Fibroblast of villous mesenchyme (primary cell): ENCODE measurements around the gene KATNB1. TPM values are rescaled to one million over a fixed set of nuclear protein-coding genes. Genes with fewer than 3 reads are reported as not detected.

Source experiments
- DNase-seq: peaks from one replicate; pipeline ENCODE4 v3.0.0-alpha.2; 2010; ENCODE audit warnings: low read depth
- H3K4me3 ChIP-seq: 2 replicates; pipeline ENCODE4 v1.5.1; 2011; ENCODE audit warnings: low read depth, mild to moderate bottlenecking, low read length
- total RNA-seq: library from RNA; depleted of rRNA; stranded (reverse); fragments of >200 nt; gene quantifications from 2 replicates; pipeline ENCODE4 v1.2.3, GENCODE V29; 2012
- TF ChIP-seq, protein P1 (sequence below): IDR thresholded peaks from 2 replicates; pipeline ENCODE4 v1.5.1; 2012; ENCODE audit warnings: low read depth, mild to moderate bottlenecking, low read length; ENCODE audit not compliant: insufficient read depth

KATNB1 gene
- total RNA-seq, 1 donor, result 23.3 TPM

DNA sequence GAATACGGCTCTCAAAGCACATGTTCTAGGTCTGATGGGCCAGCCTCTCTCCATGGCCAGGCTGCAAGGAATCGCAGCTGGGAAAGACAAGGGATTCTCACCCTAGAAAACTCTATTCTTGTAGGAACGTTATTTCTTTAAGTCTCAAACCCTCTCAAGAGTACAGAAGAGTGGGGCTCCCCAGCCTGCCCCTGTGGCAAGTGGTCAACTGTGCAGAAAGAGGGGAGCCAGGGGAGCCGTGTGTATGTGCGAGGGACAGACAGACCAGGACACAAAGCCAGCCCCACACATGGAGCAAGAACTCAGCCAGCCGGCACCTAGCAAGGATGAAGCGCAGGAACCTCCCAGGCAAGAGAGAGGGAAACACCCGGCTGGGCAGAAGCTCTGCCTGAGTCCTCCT lies 50.4 kb downstream of the KATNB1 start:
- DNase-seq, result no peak
- TF ChIP-seq, protein P1, sequence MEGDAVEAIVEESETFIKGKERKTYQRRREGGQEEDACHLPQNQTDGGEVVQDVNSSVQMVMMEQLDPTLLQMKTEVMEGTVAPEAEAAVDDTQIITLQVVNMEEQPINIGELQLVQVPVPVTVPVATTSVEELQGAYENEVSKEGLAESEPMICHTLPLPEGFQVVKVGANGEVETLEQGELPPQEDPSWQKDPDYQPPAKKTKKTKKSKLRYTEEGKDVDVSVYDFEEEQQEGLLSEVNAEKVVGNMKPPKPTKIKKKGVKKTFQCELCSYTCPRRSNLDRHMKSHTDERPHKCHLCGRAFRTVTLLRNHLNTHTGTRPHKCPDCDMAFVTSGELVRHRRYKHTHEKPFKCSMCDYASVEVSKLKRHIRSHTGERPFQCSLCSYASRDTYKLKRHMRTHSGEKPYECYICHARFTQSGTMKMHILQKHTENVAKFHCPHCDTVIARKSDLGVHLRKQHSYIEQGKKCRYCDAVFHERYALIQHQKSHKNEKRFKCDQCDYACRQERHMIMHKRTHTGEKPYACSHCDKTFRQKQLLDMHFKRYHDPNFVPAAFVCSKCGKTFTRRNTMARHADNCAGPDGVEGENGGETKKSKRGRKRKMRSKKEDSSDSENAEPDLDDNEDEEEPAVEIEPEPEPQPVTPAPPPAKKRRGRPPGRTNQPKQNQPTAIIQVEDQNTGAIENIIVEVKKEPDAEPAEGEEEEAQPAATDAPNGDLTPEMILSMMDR, result no peak
- no peak overlapping the region for H3K4me3 ChIP-seq

DNA sequence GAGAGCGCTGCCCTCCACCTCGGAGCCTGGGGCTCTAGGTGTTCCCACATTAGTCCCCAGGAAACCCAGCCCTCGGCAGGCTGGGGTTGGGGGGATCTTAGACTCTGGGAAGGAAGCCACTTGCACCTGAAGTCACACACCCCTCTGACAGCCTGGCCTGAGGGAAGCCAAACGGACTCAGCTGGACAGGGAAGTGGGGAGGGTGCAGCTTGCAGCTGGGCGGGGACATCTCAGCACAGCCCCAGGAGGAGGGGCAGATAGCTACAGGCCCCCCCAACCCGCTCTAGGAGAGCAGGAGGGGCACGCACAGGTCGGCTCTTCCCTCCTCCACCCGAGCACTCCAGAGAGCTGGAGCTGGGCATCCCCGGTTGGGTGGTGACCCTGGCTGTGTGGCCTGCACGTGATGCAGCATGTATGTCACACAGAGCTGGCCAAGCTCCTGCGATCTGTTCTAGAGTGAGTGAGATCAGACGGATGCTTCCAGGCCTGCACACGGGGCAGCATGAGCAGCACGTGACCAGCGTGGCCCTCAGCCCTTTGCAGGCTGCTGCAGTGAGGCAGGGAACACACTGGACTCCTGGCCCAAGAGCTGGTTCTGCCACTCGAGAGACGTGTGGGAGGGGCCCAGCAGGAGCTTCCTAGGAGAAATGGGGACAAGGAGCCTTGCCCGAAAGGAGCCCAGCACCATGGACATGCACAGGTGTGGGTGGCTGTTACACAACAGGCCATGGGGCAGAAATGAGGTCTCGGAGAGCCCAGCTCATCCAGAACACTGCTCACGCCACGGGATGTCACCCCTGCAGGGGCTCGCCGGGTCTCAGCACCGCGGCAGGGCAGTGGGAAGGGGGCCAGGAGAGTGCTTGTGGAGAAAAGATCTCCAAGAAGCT lies 51.3 kb downstream of the KATNB1 start:
- no peak overlapping the region for H3K4me3 ChIP-seq
- TF ChIP-seq, protein P1, result no peak
- peak; percentile 52 for DNase-seq

DNA sequence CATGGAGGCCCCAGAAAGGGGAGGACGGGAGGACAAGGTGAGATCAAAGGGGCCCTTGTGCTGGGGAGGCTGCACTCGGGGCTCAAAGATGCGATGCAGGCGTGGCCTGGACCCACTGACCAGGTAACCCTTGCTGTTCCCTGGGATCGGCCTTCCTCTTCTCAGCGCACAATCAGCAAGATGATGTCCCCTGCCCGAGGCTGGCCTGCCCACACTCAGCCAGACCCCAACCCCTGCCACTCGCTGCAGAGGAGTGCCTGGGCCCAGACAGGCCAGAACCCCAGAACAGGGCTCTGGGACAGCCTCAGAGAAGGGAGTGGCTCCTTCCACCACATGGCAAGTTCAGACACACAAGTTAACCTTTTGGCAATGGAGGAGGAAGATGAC lies 51.9 kb downstream of the KATNB1 start:
- no peak overlapping the region for H3K4me3 ChIP-seq
- no peak for DNase-seq
- TF ChIP-seq, protein P1, result no peak

DNA sequence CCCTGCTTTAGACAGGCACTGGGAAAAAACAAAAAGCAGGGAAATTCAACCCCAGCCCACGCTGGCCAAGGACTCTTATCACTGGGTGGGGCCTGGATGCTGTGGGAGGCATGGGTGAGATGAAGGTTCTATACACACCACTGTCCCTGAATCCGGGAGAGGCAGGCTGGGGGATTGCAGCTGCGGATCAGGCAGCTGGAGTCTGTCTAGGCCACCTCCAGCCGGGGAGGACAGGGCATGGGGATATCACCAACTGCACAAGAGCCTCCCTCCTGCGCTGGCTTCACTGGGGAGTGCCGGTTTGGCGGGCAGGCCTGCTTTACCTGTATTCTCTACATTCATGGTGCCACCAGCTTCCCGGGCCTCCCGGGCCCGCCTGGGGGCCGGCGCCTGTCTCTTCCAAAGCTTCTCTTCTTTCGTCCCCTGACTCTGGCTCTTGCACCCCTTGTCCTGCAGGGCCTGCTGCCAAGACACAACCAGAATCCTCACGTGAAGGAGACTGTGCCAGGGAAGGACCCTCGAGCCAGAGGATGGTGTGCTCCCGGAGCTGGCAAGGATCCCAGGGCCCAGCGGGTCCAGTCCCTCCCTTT lies 52.8 kb downstream of the KATNB1 start:
- TF ChIP-seq, protein P1, result no peak
- DNase-seq, result peak; percentile 39

DNA sequence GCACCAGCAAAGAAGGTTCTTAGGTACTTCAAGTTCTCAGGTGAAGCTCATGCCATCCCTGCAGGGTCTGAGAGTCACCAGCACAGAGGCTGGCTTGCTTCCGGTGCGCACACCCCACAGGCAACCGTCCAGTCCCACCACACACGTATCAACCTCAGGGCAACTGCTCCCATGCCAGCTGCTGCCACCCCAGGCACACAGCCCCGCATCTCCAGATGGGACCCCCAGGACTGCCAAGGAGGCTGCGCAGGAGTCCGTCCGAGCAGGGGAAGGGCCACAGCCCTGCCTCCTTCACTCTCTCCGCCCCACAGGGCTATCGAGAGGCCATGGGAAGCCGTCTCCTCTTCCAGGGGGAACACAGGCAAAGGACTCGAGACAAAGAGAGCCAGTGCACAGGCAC lies 53.4 kb downstream of the KATNB1 start:
- TF ChIP-seq, protein P1, result no peak
- DNase-seq, result no peak
- H3K4me3 ChIP-seq, result no peak overlapping the region

More for the DNA sequence above, 52.8 kb downstream of the KATNB1 start:
- H3K4me3 ChIP-seq, result no peak overlapping the region

DNA sequence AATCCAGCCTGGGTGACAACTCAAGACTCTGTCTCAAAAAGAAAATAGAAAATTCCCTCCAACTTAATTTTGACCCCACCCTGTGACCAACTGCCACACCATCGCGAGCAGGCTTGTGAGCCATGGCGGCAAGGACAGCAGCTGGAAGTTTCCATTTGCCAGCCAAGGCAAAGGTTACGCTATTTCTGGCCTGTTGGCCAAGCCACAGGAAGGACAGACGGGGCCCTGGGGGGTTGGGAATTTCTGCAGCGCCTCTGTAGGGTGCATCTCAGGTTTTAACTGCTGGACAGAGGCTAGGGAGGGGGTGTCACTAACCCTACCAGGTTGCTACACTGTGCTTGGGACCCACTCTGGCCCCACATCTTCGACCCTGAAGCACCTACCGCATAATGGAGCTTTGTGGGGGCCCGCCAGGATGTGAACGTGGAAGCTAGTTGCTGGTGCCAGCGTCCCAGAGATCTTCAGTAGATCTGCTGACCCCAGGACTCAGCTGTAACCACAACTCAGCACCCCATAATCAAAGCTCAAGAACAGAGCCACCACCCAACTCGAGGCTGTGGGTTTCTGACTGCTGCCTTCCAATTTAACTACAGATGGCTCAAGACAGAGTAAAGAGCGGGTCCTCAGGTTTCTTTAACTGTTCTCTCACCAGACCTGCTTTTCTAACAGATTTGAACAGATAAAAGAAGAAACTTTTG lies 55.8 kb downstream of the KATNB1 start:
- TF ChIP-seq, protein P1, result no peak
- H3K4me3 ChIP-seq, result no peak overlapping the region
- no peak for DNase-seq
